Stimulated activated naive CD8-positive, alpha-beta T cell treated with anti-CD3 and anti-CD28 coated beads, Interleukin-15, Interleukin-2, amounts not matched to agents 100 ng/mL and 50 ng/mL, for 24 hours (primary cell): ENCODE results near the gene PLCL1.
"Not testable (repeated sequence)": the region's sequence is repeated elsewhere in the genome, so short reads cannot be mapped to it uniquely, and the experiment has no call there.

Experiments used
- H3K27ac Mint-ChIP-seq: one replicate; pipeline ENCODE4 v1.8.0; 2021; ENCODE audit warnings: mild to moderate bottlenecking, mixed read lengths
- H3K27me3 Mint-ChIP-seq: one replicate; pipeline ENCODE4 v1.8.0; 2021; ENCODE audit warnings: mixed read lengths
- H3K36me3 Mint-ChIP-seq: one replicate; pipeline ENCODE4 v1.8.0; 2021; ENCODE audit warnings: low read depth, mixed read lengths
- H3K4me1 Mint-ChIP-seq: one replicate; pipeline ENCODE4 v1.8.0; 2021; ENCODE audit warnings: low read depth, mixed read lengths
- H3K4me3 Mint-ChIP-seq: one replicate; pipeline ENCODE4 v1.8.0; 2021; ENCODE audit warnings: mild to moderate bottlenecking, mixed read lengths
- H3K9me3 Mint-ChIP-seq: one replicate; pipeline ENCODE4 v1.8.0; 2021; ENCODE audit warnings: mixed read lengths

Gene PLCL1

GRCh38 chr2:198164843-198165242, 360.4 kb downstream of the PLCL1 start:
- no peaks in the 10 kb centered on the region for H3K36me3 Mint-ChIP-seq
- H3K27ac Mint-ChIP-seq: no peak overlapping the region
- no peak overlapping the region for H3K4me3 Mint-ChIP-seq
- no peaks in the 10 kb centered on the region for H3K9me3 Mint-ChIP-seq
- no peaks in the 10 kb centered on the region for H3K4me1 Mint-ChIP-seq
- no peaks in the 10 kb centered on the region for H3K27me3 Mint-ChIP-seq

GRCh38 chr2:198165289-198165688, 360.9 kb downstream of the PLCL1 start:
- H3K4me1 Mint-ChIP-seq: no peaks in the 10 kb centered on the region
- H3K4me3 Mint-ChIP-seq: no peak overlapping the region
- H3K9me3 Mint-ChIP-seq: no peaks in the 10 kb centered on the region
- no peaks in the 10 kb centered on the region for H3K27me3 Mint-ChIP-seq
- no peak overlapping the region for H3K27ac Mint-ChIP-seq
- no peaks in the 10 kb centered on the region for H3K36me3 Mint-ChIP-seq

GRCh38 chr2:198167346-198167745, 363.0 kb downstream of the PLCL1 start:
- H3K27me3 Mint-ChIP-seq: no peaks in the 10 kb centered on the region
- H3K27ac Mint-ChIP-seq: no peak overlapping the region
- H3K4me1 Mint-ChIP-seq: no peaks in the 10 kb centered on the region
- no peak overlapping the region for H3K4me3 Mint-ChIP-seq
- H3K36me3 Mint-ChIP-seq: no peaks in the 10 kb centered on the region
- no peaks in the 10 kb centered on the region for H3K9me3 Mint-ChIP-seq

DNA sequence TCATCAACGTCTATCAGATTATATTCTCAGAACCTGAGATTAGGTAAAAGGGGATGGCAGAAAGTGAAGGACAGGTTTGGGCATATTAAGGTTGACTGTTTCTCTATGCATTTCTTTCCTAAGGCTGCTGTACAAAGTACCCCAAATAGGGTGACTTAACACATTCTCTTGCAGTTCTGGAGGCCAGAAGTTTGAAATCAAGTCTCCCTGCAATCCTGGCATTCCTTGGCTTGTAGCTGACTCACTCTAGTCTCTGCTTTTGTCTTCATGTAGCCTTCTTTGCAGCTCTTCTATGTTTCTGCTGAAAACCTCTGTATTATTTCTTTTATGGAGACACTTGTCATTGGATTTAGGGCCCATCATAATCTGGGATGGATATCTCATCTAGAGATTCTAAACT, 364.3 kb downstream of the PLCL1 start:
- H3K9me3 Mint-ChIP-seq: no peaks in the 10 kb centered on the region
- H3K27ac Mint-ChIP-seq: no peak overlapping the region
- H3K36me3 Mint-ChIP-seq: no peaks in the 10 kb centered on the region
- H3K4me3 Mint-ChIP-seq: no peak overlapping the region
- no peaks in the 10 kb centered on the region for H3K4me1 Mint-ChIP-seq
- no peaks in the 10 kb centered on the region for H3K27me3 Mint-ChIP-seq

- Mint-ChIP-seq H3K9me3 (peaks cover 6% of the 10 kb centered on the region), H3K4me3 (no peak overlapping the region), H3K27me3 (no peaks in the 10 kb centered on the region), H3K4me1 (no peaks in the 10 kb centered on the region), H3K36me3 (no peaks in the 10 kb centered on the region), H3K27ac (no peak overlapping the region)
Measured at GRCh38 chr2:198173242-198173641, 368.8 kb downstream of the PLCL1 start.

GRCh38 chr2:198173864-198174263, 369.5 kb downstream of the PLCL1 start:
- Mint-ChIP-seq H3K4me3 (no peak overlapping the region), H3K27ac (no peak overlapping the region), H3K27me3 (no peaks in the 10 kb centered on the region), H3K4me1 (no peaks in the 10 kb centered on the region), H3K9me3 (peaks cover 12% of the 10 kb centered on the region), H3K36me3 (no peaks in the 10 kb centered on the region)

- H3K36me3 Mint-ChIP-seq: no peaks in the 10 kb centered on the region
- H3K27me3 Mint-ChIP-seq: no peaks in the 10 kb centered on the region
- H3K4me3 Mint-ChIP-seq: no peak overlapping the region
- H3K4me1 Mint-ChIP-seq: no peaks in the 10 kb centered on the region
- peaks cover 17% of the 10 kb centered on the region for H3K9me3 Mint-ChIP-seq
- H3K27ac Mint-ChIP-seq: no peak overlapping the region
Measured at GRCh38 chr2:198175271-198175670, 370.9 kb downstream of the PLCL1 start.

- Mint-ChIP-seq H3K4me1 (no peaks in the 10 kb centered on the region), H3K27me3 (peaks cover 3% of the 10 kb centered on the region), H3K9me3 (peaks cover 18% of the 10 kb centered on the region), H3K4me3 (no peak overlapping the region), H3K27ac (no peak overlapping the region), H3K36me3 (no peaks in the 10 kb centered on the region)
Measured at GRCh38 chr2:198177040-198177439, 372.6 kb downstream of the PLCL1 start.

DNA sequence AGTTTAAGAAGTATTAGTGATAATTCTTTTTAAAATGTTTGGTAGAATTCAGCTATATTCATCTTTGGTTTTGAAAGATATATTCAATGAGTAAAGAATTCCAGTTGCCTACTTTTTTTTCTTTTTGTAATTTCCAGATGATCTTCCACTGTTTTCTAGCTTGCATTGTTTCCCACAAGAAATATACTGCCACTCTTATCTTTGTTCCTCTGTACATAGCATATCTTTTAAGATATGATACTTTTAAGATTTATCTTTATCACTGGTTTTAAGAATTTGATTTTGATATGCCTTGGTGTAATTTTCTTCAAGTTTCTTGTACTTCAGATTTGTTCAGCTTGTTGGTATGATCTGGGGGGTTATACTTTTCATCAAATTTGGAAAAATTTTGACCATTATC, 374.4 kb downstream of the PLCL1 start:
- no peak overlapping the region for H3K27ac Mint-ChIP-seq
- H3K4me3 Mint-ChIP-seq: no peak overlapping the region
- H3K36me3 Mint-ChIP-seq: no peaks in the 10 kb centered on the region
- H3K9me3 Mint-ChIP-seq: peaks cover 18% of the 10 kb centered on the region
- H3K4me1 Mint-ChIP-seq: no peaks in the 10 kb centered on the region
- H3K27me3 Mint-ChIP-seq: peaks cover 3% of the 10 kb centered on the region

- Mint-ChIP-seq H3K36me3 (no peaks in the 10 kb centered on the region), H3K4me1 (no peaks in the 10 kb centered on the region), H3K27ac (no peak overlapping the region), H3K27me3 (no peaks in the 10 kb centered on the region), H3K9me3 (no peaks in the 10 kb centered on the region), H3K4me3 (no peak overlapping the region)
Measured at GRCh38 chr2:198186257-198186656, 381.9 kb downstream of the PLCL1 start.

DNA sequence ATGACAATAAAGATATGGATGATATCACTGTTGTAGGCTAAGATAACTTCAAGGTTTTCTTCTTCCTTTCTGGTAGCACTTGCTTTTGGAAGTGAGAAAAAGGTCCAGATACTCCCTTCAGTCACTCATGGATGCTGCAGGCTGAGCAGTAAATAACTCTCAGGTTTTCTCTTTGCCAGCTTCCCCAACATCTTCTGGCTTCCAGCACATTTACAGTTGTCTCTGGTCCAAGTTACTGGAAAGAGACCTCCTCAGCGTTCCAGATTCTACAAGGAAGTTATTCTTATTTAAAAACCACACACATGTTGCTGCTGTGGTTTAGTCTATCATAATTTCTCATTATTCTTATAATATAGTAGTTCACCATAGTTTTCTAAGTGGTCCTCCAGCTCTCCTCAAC, 383.4 kb downstream of the PLCL1 start:
- H3K4me3 Mint-ChIP-seq: no peak overlapping the region
- H3K4me1 Mint-ChIP-seq: no peaks in the 10 kb centered on the region
- no peaks in the 10 kb centered on the region for H3K27me3 Mint-ChIP-seq
- H3K27ac Mint-ChIP-seq: no peak overlapping the region
- no peaks in the 10 kb centered on the region for H3K36me3 Mint-ChIP-seq
- no peaks in the 10 kb centered on the region for H3K9me3 Mint-ChIP-seq

DNA sequence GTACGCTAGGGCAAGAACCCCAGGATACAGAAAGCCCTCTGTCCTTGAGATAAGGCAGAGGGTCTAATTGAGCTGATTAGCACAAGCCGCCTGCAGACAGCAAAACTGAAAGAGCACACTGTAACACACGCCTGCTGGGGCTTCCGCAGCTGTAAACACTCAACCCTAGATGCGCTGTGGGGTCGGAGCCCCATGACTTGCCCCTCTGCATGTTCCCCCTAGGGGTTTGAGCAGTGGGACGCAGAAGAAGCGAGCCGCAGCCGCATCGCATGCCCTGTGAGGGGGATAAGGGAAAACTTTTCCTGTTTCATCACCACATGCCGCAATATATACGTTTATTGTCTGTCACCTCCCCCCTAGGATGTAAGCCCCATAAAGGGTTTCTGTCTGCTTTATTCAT, 384.6 kb downstream of the PLCL1 start:
- no peak overlapping the region for H3K4me3 Mint-ChIP-seq
- H3K27me3 Mint-ChIP-seq: no peaks in the 10 kb centered on the region
- H3K4me1 Mint-ChIP-seq: no peaks in the 10 kb centered on the region
- no peaks in the 10 kb centered on the region for H3K9me3 Mint-ChIP-seq
- no peaks in the 10 kb centered on the region for H3K36me3 Mint-ChIP-seq
- no peak overlapping the region for H3K27ac Mint-ChIP-seq

DNA sequence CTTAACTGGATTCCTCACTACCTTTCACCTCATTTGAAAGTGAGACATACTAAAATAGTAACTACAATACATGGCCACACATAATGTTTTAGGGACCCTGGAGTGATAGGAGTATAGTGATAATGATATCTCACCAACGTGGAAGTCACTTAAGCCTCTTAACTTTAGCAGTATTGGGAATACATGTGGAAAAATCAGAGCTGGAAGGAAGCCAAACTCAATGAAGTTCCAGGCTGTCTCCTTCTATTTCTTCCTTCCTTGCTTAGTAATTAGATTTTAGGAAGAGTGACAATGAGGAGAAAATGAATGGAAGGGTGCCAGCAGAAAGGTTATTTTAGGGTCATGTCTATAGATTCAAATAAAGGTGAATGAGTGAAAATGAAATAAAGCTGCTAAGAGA, 387.3 kb downstream of the PLCL1 start:
- Mint-ChIP-seq H3K4me3 (no peak overlapping the region), H3K4me1 (no peaks in the 10 kb centered on the region), H3K27me3 (peaks cover 3% of the 10 kb centered on the region), H3K9me3 (no peaks in the 10 kb centered on the region), H3K36me3 (no peaks in the 10 kb centered on the region), H3K27ac (no peak overlapping the region)

DNA sequence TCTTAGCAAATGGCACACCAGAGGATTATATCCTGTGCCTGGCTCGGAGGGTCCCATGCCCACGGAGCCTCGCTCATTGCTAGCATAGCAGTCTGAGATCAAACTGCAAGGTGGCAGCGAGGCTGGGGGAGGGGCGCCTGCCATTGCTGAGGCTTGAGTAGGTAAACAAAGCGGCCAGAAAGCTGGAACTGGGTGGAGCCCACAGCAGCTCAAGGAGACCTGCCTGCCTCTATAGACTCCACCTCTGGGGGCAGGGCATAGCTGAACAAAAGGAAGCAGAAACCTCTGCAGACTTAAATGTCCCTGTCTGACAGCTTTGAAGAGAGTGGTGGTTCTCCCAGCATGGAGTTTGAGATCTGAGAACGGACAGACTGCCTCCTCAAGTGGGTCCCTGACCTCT, 392.2 kb downstream of the PLCL1 start:
- H3K36me3 Mint-ChIP-seq, H3K9me3 Mint-ChIP-seq, H3K4me3 Mint-ChIP-seq, H3K27me3 Mint-ChIP-seq, H3K27ac Mint-ChIP-seq, H3K4me1 Mint-ChIP-seq: not testable (repeated sequence)
